Mesendoderm (in vitro differentiated cells): ENCODE results near the gene EVA1A.

Experiments
- DNase-seq: peaks from one replicate; pipeline ENCODE4 v3.0.0; 2013
- H2AK5ac ChIP-seq: 2 replicates; pipeline ENCODE4 v1.6.1; 2013; ENCODE audit warnings: low read length, inconsistent platforms
- H2BK120ac ChIP-seq: 2 replicates; pipeline ENCODE4 v1.6.1; 2013; ENCODE audit warnings: low read depth, mild to moderate bottlenecking, low read length, moderate library complexity, mixed read lengths
- H2BK15ac ChIP-seq: replicated peaks from 2 replicates; pipeline ENCODE4 v1.6.1; 2013; ENCODE audit warnings: low read depth, mild to moderate bottlenecking, moderate library complexity
- H2BK5ac ChIP-seq: 2 replicates; pipeline ENCODE4 v1.6.1; 2013; ENCODE audit warnings: low read length, inconsistent platforms
- H3K18ac ChIP-seq: 2 replicates; pipeline ENCODE4 v1.6.1; 2013; ENCODE audit warnings: mild to moderate bottlenecking, low read length, mixed read lengths
- H3K23ac ChIP-seq: one replicate; pipeline ENCODE4 v1.6.1; 2013; ENCODE audit warnings: low read length
- H3K27ac ChIP-seq: 2 replicates; pipeline ENCODE4 v1.5.1; 2013; ENCODE audit warnings: low read depth, mild to moderate bottlenecking, inconsistent platforms, low read length, moderate library complexity
- H3K27me3 ChIP-seq: 2 replicates; pipeline ENCODE4 v1.6.1; 2013; ENCODE audit warnings: low read length, control low read depth, mild to moderate bottlenecking, inconsistent platforms; ENCODE audit not compliant: insufficient read depth, poor library complexity
- H3K36me3 ChIP-seq: 2 replicates; pipeline ENCODE4 v1.6.1; 2013; ENCODE audit warnings: low read length, inconsistent platforms; ENCODE audit not compliant: control insufficient read depth, insufficient read depth
- H3K4ac ChIP-seq: one replicate; pipeline ENCODE4 v1.6.1; 2013; ENCODE audit warnings: low read depth, mild to moderate bottlenecking, low read length, moderate library complexity
- H3K4me1 ChIP-seq: 2 replicates; pipeline ENCODE4 v1.6.1; 2013; ENCODE audit warnings: low read depth, low read length, inconsistent platforms; ENCODE audit not compliant: control insufficient read depth
- H3K4me2 ChIP-seq: 2 replicates; pipeline ENCODE4 v1.6.1; 2013; ENCODE audit warnings: low read length
- H3K4me3 ChIP-seq: 2 replicates; pipeline ENCODE4 v1.5.1; 2013; ENCODE audit warnings: mild to moderate bottlenecking, low read length
- H3K56ac ChIP-seq: one replicate; pipeline ENCODE4 v1.6.1; 2013; ENCODE audit warnings: low read length
- H3K79me1 ChIP-seq: 2 replicates; pipeline ENCODE4 v1.6.1; 2013; ENCODE audit warnings: low read length, inconsistent platforms
- H3K79me2 ChIP-seq: 2 replicates; pipeline ENCODE4 v1.6.1; 2013; ENCODE audit warnings: mild to moderate bottlenecking, low read length; ENCODE audit not compliant: control insufficient read depth, insufficient read depth
- H3K9ac ChIP-seq: 2 replicates; pipeline ENCODE4 v1.6.1; 2013; ENCODE audit warnings: low read length, inconsistent platforms
- H4K5ac ChIP-seq: one replicate; pipeline ENCODE4 v1.6.1; 2013; ENCODE audit warnings: low read length
- H4K8ac ChIP-seq: one replicate; pipeline ENCODE4 v1.6.1; 2013; ENCODE audit warnings: low read depth, mild to moderate bottlenecking, control low read depth, low read length, moderate library complexity
- WGBS: extraction: QIAGEN DNeasy Blood & Tissue Kit; methylation state at CpG from one replicate; pipeline ENCODE4 v1.1.7; 2013; ENCODE audit warnings: low lambda C conversion rate, missing lambda C conversion rate; ENCODE audit not compliant: insufficient coverage; ENCODE audit errors: extremely low coverage; 5-methylcytosine and 5-hydroxymethylcytosine counted together

The EVA1A gene

GRCh38 chr2:75564026-75564688 lies 3.4 kb upstream of the EVA1A start:
- H4K5ac ChIP-seq, result no peak overlapping the region
- no peak for DNase-seq
- H3K9ac ChIP-seq, result no peak overlapping the region
- no peak overlapping the region for H3K4me2 ChIP-seq
- no CpG with 5 or more reads among the region's 9 CpGs for WGBS
- no peak overlapping the region for H2BK15ac ChIP-seq
- no peaks in the 10 kb centered on the region for H3K79me1 ChIP-seq
- H3K27me3 ChIP-seq, result no peaks in the 10 kb centered on the region
- no peaks in the 10 kb centered on the region for H3K36me3 ChIP-seq
- no peak overlapping the region for H3K27ac ChIP-seq
- no peak overlapping the region for H3K23ac ChIP-seq
- no peak overlapping the region for H2BK120ac ChIP-seq
- H3K4me3 ChIP-seq, result no peak overlapping the region
- no peak overlapping the region for H3K18ac ChIP-seq
- no peak overlapping the region for H3K56ac ChIP-seq
- no peak overlapping the region for H3K4ac ChIP-seq
- no peak overlapping the region for H2AK5ac ChIP-seq
- no peak overlapping the region for H4K8ac ChIP-seq
- H3K4me1 ChIP-seq, result no peaks in the 10 kb centered on the region
- H2BK5ac ChIP-seq, result no peak overlapping the region
- H3K79me2 ChIP-seq, result no peaks in the 10 kb centered on the region

- H2BK15ac ChIP-seq, result no peak overlapping the region
- no peaks in the 10 kb centered on the region for H3K4me1 ChIP-seq
- H2AK5ac ChIP-seq, result no peak overlapping the region
- H3K4me3 ChIP-seq, result no peak overlapping the region
- no peak overlapping the region for H3K27ac ChIP-seq
- H3K18ac ChIP-seq, result no peak overlapping the region
- no peak overlapping the region for H3K56ac ChIP-seq
- no peak overlapping the region for H3K4ac ChIP-seq
- H2BK5ac ChIP-seq, result no peak overlapping the region
- no CpG with 5 or more reads among the region's 3 CpGs for WGBS
- no peak overlapping the region for H4K5ac ChIP-seq
- no peak overlapping the region for H3K9ac ChIP-seq
- no peaks in the 10 kb centered on the region for H3K27me3 ChIP-seq
- H3K4me2 ChIP-seq, result no peak overlapping the region
- no peaks in the 10 kb centered on the region for H3K79me2 ChIP-seq
- H4K8ac ChIP-seq, result no peak overlapping the region
- H3K79me1 ChIP-seq, result no peaks in the 10 kb centered on the region
- no peak overlapping the region for H3K23ac ChIP-seq
- DNase-seq, result no peak
- H3K36me3 ChIP-seq, result no peaks in the 10 kb centered on the region
- H2BK120ac ChIP-seq, result no peak overlapping the region
Measured at GRCh38 chr2:75563591-75563990, 2.9 kb upstream of the EVA1A start.

- Histone ChIP-seq H3K79me2 (no peaks in the 10 kb centered on the region), H4K5ac (no peak overlapping the region), H2AK5ac (no peak overlapping the region), H3K56ac (no peak overlapping the region), H2BK120ac (no peak overlapping the region), H3K23ac (no peak overlapping the region), H4K8ac (no peak overlapping the region), H2BK15ac (no peak overlapping the region), H3K4me3 (no peak overlapping the region), H3K9ac (no peak overlapping the region), H3K27ac (no peak overlapping the region), H3K27me3 (no peaks in the 10 kb centered on the region), H3K18ac (no peak overlapping the region), H3K4me2 (no peak overlapping the region), H3K79me1 (no peaks in the 10 kb centered on the region), H3K36me3 (no peaks in the 10 kb centered on the region), H3K4me1 (no peaks in the 10 kb centered on the region), H3K4ac (no peak overlapping the region), H2BK5ac (no peak overlapping the region)
- DNase-seq, result no peak
- WGBS, result no CpG with 5 or more reads among the region's 5 CpGs
Measured at GRCh38 chr2:75562513-75562864, 1.8 kb upstream of the EVA1A start.

- DNase-seq, result no peak
- Histone ChIP-seq H3K18ac (no peak overlapping the region), H3K27me3 (no peaks in the 10 kb centered on the region), H3K79me2 (no peaks in the 10 kb centered on the region), H3K4ac (no peak overlapping the region), H3K4me2 (no peak overlapping the region), H3K56ac (peak overlapping the region; percentile 31), H3K4me1 (no peaks in the 10 kb centered on the region), H4K5ac (no peak overlapping the region), H4K8ac (no peak overlapping the region), H2BK5ac (no peak overlapping the region), H3K27ac (no peak overlapping the region), H2BK15ac (no peak overlapping the region), H3K4me3 (no peak overlapping the region), H3K23ac (no peak overlapping the region), H3K36me3 (no peaks in the 10 kb centered on the region), H2BK120ac (no peak overlapping the region), H2AK5ac (no peak overlapping the region), H3K9ac (no peak overlapping the region), H3K79me1 (no peaks in the 10 kb centered on the region)
- no CpG with 5 or more reads among the region's 11 CpGs for WGBS
Measured at GRCh38 chr2:75561566-75562512, 1.1 kb upstream of the EVA1A start.

- H3K36me3 ChIP-seq, result no peaks in the 10 kb centered on the region
- peak overlapping the region; percentile 69 for H3K9ac ChIP-seq
- no peaks in the 10 kb centered on the region for H3K27me3 ChIP-seq
- H3K4me2 ChIP-seq, result peak overlapping the region; percentile 12
- H3K4ac ChIP-seq, result peak overlapping the region; percentile 46
- H2BK120ac ChIP-seq, result no peak overlapping the region
- peaks cover 2% of the 10 kb centered on the region for H3K4me1 ChIP-seq
- H4K8ac ChIP-seq, result peak overlapping the region; percentile 89
- DNase-seq, result peak; percentile 71
- no peak overlapping the region for H4K5ac ChIP-seq
- no peak overlapping the region for H3K23ac ChIP-seq
- no peak overlapping the region for H2AK5ac ChIP-seq
- no peak overlapping the region for H3K27ac ChIP-seq
- no peaks in the 10 kb centered on the region for H3K79me2 ChIP-seq
- no peak overlapping the region for H2BK15ac ChIP-seq
- no CpG with 5 or more reads among the region's 43 CpGs for WGBS
- H3K79me1 ChIP-seq, result no peaks in the 10 kb centered on the region
- peak overlapping the region; percentile 17 for H3K56ac ChIP-seq
- peak overlapping the region; percentile 91 for H3K18ac ChIP-seq
- H2BK5ac ChIP-seq, result no peak overlapping the region
- H3K4me3 ChIP-seq, result peak overlapping the region; percentile 45
Measured at GRCh38 chr2:75560022-75560767, 544 bp downstream of the EVA1A start.
